T-helper 1 cell treated with Interleukin-12 subunit alpha and Interleukin-12 subunit beta and Interleukin-4 antibody, amounts not matched to agents 30 μg/mL and 1 μg/mL, for 36 hours (primary cell): ENCODE results near the gene CCR5AS.

Experiments
- H3K27ac Mint-ChIP-seq: one replicate; pipeline ENCODE4 v1.8.0; 2021; ENCODE audit warnings: mild to moderate bottlenecking, mixed read lengths
- H3K27me3 Mint-ChIP-seq: one replicate; pipeline ENCODE4 v1.8.0; 2021; ENCODE audit warnings: low read depth, mixed read lengths
- H3K36me3 Mint-ChIP-seq: one replicate; pipeline ENCODE4 v1.8.0; 2021; ENCODE audit warnings: low read depth, mixed read lengths
- H3K4me1 Mint-ChIP-seq: one replicate; pipeline ENCODE4 v1.8.0; 2021; ENCODE audit warnings: low read depth, mixed read lengths
- H3K4me3 Mint-ChIP-seq: one replicate; pipeline ENCODE4 v1.8.0; 2021; ENCODE audit warnings: mild to moderate bottlenecking, moderate library complexity, mixed read lengths
- H3K9me3 Mint-ChIP-seq: one replicate; pipeline ENCODE4 v1.8.0; 2021; ENCODE audit warnings: mixed read lengths

CCR5AS gene

DNA sequence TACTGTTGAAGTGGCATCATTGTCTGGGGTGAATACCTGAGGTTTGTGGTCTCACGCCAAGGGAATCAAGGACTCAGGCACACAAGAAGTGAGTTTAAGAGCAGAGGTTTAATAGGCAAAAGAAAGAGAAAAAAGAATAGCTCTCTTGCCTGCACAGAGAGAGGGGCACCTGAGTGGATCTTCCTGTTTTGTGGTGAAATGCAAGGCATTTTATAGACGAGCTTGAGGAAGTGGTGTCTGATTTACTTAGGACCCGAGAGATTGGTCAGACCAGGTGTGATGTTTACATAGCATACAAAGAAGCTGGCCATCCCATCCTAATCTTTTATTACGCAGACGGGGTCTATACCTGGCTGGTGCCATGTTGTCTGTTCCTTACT is 22.9 kb downstream of the CCR5AS start:
- peaks cover 3% of the 10 kb centered on the region for H3K9me3 Mint-ChIP-seq
- H3K36me3 Mint-ChIP-seq = peaks cover 5% of the 10 kb centered on the region
- no peak overlapping the region for H3K27ac Mint-ChIP-seq
- H3K27me3 Mint-ChIP-seq = peaks cover 6% of the 10 kb centered on the region
- H3K4me1 Mint-ChIP-seq = peaks cover 41% of the 10 kb centered on the region
- no peak overlapping the region for H3K4me3 Mint-ChIP-seq

DNA sequence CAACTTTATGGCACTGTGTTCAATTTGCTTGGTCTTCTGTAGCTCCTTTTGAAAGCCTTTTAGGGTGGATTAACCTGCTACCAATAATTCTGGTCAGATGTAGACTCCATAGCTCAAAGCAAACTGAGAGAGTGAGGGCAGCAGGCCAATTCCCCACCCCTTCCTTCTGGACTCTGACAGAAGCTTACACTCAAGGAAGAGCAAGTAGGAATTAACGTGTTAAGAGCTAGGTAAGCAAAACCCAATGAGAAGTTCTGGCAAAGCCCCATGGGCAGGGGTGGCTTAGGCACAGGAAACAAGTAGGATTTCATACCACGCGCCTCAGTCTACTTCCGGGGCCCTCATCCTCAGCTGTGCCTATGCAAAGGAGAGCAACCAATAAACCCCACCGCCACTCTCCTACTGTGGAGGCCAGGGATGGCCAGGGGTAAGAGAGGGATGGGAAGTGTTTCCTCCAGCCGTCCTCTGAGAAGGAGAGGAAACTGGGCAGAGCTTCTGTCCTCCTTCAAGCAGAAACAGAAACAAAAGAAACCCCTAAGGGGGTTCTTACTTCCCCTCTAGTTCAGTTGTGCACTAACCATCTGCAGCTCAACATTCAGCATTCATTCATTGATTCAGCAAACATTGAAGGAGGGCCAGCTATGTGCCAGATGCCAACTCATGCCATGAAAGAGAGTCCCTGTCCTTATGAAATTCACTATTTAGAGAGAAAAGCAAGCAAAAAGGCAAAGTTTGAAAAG is 23.5 kb downstream of the CCR5AS start:
- H3K27ac Mint-ChIP-seq = peak overlapping the region; percentile 12

DNA sequence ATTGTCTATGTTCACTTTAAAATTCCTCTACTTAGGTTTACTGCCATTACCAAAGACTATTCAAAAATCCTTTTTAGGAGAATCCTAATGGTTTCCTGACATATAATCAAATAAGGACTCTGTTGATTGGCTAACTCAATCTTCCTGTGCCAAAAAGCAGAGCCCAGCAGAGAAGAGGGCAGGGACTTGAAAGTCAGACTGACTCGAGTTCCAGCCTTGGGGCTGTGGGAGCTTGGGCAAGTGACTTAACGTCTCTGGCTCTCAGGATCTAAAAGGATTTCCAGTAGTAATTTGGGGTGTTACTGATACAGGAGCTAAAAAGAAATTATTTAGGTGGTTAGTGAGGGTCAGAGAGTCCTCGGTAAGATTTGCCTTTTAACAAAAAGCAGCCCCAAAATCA is 25.2 kb downstream of the CCR5AS start:
- Mint-ChIP-seq H3K27me3 (peaks cover 6% of the 10 kb centered on the region), H3K4me3 (no peak overlapping the region), H3K27ac (no peak overlapping the region), H3K4me1 (peaks cover 51% of the 10 kb centered on the region), H3K36me3 (peaks cover 10% of the 10 kb centered on the region), H3K9me3 (peaks cover under 1% of the 10 kb centered on the region)

More for the DNA sequence above, 23.5 kb downstream of the CCR5AS start:
- Mint-ChIP-seq H3K9me3 (peaks cover 3% of the 10 kb centered on the region), H3K27me3 (peaks cover 6% of the 10 kb centered on the region), H3K36me3 (peaks cover 5% of the 10 kb centered on the region), H3K4me1 (peaks cover 43% of the 10 kb centered on the region), H3K4me3 (no peak overlapping the region)

DNA sequence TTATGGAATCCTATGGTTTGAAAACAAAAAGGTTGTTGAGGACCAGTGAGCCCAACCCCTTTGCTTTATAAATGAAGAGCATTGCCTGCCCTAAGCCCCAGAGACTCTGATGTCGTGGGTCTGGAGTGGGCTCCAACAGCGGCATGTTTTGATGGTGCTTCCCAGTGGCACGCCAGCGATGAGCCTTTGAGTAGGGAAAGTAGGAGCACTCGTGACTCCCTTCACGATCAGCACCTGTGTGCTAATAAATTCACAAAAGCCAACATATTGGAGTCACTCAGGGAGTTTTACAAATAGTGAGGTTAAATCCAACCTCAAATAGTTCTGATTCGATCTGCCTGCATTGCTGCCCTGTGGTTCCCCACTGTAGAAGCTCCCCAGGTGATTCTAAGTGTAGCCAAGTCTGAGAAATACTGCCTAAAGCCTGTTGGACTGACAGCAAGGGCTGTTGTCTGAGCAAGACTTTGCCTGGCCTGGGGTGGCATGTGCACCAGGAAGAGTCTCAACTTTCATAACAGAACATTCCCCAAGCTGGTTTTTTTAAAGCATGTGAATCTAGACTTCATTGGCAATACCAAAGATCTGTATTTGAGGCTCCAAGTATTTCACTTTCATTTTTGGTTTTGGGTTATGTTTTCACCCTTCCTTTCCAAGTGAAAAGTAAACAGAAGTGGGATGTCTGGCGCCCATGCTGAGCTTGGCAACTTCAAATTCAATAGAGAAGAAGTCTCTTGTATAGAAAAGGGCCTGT is 26.2 kb downstream of the CCR5AS start:
- Mint-ChIP-seq H3K4me1 (peaks cover 51% of the 10 kb centered on the region), H3K27me3 (peaks cover 6% of the 10 kb centered on the region), H3K36me3 (peaks cover 11% of the 10 kb centered on the region), H3K9me3 (no peaks in the 10 kb centered on the region), H3K4me3 (peak overlapping the region; percentile 72), H3K27ac (peak overlapping the region; percentile 78)

DNA sequence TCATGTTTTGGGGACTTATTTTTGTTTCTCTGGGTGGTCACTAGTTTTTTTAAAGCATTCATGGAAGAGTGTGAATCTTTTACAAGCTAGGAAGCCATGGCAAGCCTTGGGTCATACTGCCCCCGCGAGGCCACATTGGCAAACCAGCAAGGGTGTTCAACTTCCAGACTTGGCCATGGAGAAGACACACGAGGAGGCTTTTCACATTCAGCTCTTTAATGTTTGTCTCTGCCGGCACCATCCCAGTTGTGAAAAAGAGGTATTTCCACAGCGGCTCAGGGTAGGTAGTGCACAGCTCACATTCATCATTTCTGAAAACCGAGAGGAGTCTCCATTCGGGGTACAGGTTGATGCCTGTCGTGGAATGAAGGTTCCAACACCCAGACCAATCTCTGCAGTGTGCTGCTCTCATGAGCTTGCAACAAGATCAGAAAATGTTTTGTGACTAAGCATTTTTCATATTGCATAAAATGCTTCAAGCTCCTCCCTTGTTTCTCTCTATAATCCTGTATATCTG is 28.4 kb downstream of the CCR5AS start:
- peak overlapping the region; percentile 27 for H3K27ac Mint-ChIP-seq
- peaks cover 21% of the 10 kb centered on the region for H3K36me3 Mint-ChIP-seq
- H3K4me1 Mint-ChIP-seq = peaks cover 57% of the 10 kb centered on the region
- H3K4me3 Mint-ChIP-seq = peak overlapping the region; percentile 34
- peaks cover 10% of the 10 kb centered on the region for H3K27me3 Mint-ChIP-seq
- no peaks in the 10 kb centered on the region for H3K9me3 Mint-ChIP-seq

DNA sequence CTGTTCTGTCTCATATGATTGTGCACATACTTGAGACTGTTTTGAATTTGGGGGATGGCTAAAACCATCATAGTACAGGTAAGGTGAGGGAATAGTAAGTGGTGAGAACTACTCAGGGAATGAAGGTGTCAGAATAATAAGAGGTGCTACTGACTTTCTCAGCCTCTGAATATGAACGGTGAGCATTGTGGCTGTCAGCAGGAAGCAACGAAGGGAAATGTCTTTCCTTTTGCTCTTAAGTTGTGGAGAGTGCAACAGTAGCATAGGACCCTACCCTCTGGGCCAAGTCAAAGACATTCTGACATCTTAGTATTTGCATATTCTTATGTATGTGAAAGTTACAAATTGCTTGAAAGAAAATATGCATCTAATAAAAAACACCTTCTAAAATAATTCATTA is 31.1 kb downstream of the CCR5AS start:
- H3K4me3 Mint-ChIP-seq = peak overlapping the region; percentile 58
- peak overlapping the region; percentile 64 for H3K27ac Mint-ChIP-seq
- peaks cover 65% of the 10 kb centered on the region for H3K4me1 Mint-ChIP-seq
- peaks cover 17% of the 10 kb centered on the region for H3K27me3 Mint-ChIP-seq
- no peaks in the 10 kb centered on the region for H3K9me3 Mint-ChIP-seq
- peaks cover 28% of the 10 kb centered on the region for H3K36me3 Mint-ChIP-seq

DNA sequence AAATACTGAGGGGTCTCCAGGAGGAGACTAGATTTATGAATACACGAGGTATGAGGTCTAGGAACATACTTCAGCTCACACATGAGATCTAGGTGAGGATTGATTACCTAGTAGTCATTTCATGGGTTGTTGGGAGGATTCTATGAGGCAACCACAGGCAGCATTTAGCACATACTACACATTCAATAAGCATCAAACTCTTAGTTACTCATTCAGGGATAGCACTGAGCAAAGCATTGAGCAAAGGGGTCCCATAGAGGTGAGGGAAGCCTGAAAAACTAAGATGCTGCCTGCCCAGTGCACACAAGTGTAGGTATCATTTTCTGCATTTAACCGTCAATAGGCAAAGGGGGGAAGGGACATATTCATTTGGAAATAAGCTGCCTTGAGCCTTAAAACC is 31.6 kb downstream of the CCR5AS start:
- peak overlapping the region; percentile 61 for H3K4me3 Mint-ChIP-seq
- peak overlapping the region; percentile 69 for H3K27ac Mint-ChIP-seq

DNA sequence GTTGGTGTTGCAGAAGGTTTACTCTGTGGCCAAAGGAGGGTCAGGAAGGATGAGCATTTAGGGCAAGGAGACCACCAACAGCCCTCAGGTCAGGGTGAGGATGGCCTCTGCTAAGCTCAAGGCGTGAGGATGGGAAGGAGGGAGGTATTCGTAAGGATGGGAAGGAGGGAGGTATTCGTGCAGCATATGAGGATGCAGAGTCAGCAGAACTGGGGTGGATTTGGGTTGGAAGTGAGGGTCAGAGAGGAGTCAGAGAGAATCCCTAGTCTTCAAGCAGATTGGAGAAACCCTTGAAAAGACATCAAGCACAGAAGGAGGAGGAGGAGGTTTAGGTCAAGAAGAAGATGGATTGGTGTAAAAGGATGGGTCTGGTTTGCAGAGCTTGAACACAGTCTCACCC is 32.1 kb downstream of the CCR5AS start:
- H3K36me3 Mint-ChIP-seq = peaks cover 26% of the 10 kb centered on the region
- no peaks in the 10 kb centered on the region for H3K9me3 Mint-ChIP-seq
- H3K27me3 Mint-ChIP-seq = peaks cover 17% of the 10 kb centered on the region
- peak overlapping the region; percentile 33 for H3K27ac Mint-ChIP-seq
- H3K4me3 Mint-ChIP-seq = peak overlapping the region; percentile 61
- peaks cover 65% of the 10 kb centered on the region for H3K4me1 Mint-ChIP-seq

More for the DNA sequence above, 31.6 kb downstream of the CCR5AS start:
- H3K36me3 Mint-ChIP-seq = peaks cover 26% of the 10 kb centered on the region
- H3K4me1 Mint-ChIP-seq = peaks cover 64% of the 10 kb centered on the region
- no peaks in the 10 kb centered on the region for H3K9me3 Mint-ChIP-seq
- peaks cover 17% of the 10 kb centered on the region for H3K27me3 Mint-ChIP-seq

DNA sequence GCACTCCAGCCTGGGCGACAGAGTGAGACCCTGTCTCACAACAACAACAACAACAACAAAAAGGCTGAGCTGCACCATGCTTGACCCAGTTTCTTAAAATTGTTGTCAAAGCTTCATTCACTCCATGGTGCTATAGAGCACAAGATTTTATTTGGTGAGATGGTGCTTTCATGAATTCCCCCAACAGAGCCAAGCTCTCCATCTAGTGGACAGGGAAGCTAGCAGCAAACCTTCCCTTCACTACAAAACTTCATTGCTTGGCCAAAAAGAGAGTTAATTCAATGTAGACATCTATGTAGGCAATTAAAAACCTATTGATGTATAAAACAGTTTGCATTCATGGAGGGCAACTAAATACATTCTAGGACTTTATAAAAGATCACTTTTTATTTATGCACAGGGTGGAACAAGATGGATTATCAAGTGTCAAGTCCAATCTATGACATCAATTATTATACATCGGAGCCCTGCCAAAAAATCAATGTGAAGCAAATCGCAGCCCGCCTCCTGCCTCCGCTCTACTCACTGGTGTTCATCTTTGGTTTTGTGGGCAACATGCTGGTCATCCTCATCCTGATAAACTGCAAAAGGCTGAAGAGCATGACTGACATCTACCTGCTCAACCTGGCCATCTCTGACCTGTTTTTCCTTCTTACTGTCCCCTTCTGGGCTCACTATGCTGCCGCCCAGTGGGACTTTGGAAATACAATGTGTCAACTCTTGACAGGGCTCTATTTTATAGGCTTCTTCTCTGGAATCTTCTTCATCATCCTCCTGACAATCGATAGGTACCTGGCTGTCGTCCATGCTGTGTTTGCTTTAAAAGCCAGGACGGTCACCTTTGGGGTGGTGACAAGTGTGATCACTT is 34.1 kb downstream of the CCR5AS start:
- Mint-ChIP-seq H3K9me3 (no peaks in the 10 kb centered on the region), H3K27ac (peak overlapping the region; percentile 60), H3K4me3 (peak overlapping the region; percentile 69), H3K4me1 (peaks cover 78% of the 10 kb centered on the region), H3K27me3 (peaks cover 17% of the 10 kb centered on the region), H3K36me3 (peaks cover 27% of the 10 kb centered on the region)

DNA sequence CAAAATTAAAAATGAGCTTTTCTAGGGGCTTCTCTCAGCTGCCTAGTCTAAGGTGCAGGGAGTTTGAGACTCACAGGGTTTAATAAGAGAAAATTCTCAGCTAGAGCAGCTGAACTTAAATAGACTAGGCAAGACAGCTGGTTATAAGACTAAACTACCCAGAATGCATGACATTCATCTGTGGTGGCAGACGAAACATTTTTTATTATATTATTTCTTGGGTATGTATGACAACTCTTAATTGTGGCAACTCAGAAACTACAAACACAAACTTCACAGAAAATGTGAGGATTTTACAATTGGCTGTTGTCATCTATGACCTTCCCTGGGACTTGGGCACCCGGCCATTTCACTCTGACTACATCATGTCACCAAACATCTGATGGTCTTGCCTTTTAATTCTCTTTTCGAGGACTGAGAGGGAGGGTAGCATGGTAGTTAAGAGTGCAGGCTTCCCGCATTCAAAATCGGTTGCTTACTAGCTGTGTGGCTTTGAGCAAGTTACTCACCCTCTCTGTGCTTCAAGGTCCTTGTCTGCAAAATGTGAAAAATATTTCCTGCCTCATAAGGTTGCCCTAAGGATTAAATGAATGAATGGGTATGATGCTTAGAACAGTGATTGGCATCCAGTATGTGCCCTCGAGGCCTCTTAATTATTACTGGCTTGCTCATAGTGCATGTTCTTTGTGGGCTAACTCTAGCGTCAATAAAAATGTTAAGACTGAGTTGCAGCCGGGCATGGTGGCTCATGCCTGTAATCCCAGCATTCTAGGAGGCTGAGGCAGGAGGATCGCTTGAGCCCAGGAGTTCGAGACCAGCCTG is 35.1 kb downstream of the CCR5AS start:
- Mint-ChIP-seq H3K36me3 (peaks cover 27% of the 10 kb centered on the region), H3K4me1 (peaks cover 74% of the 10 kb centered on the region), H3K27ac (peak overlapping the region; percentile 91), H3K4me3 (peak overlapping the region; percentile 72), H3K9me3 (no peaks in the 10 kb centered on the region), H3K27me3 (peaks cover 17% of the 10 kb centered on the region)

DNA sequence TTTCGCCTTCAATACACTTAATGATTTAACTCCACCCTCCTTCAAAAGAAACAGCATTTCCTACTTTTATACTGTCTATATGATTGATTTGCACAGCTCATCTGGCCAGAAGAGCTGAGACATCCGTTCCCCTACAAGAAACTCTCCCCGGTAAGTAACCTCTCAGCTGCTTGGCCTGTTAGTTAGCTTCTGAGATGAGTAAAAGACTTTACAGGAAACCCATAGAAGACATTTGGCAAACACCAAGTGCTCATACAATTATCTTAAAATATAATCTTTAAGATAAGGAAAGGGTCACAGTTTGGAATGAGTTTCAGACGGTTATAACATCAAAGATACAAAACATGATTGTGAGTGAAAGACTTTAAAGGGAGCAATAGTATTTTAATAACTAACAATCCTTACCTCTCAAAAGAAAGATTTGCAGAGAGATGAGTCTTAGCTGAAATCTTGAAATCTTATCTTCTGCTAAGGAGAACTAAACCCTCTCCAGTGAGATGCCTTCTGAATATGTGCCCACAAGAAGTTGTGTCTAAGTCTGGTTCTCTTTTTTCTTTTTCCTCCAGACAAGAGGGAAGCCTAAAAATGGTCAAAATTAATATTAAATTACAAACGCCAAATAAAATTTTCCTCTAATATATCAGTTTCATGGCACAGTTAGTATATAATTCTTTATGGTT is 35.9 kb downstream of the CCR5AS start, which contains the start of gene CCR5:
CCR5 (plus strand) TSS at position 108 of the 680 bp plus-strand sequence. CDS start 1,957 bp downstream, outside the sequence.
- peak within 1 kb of the TSS; percentile 91 for H3K27ac Mint-ChIP-seq
- peak within 1 kb of the TSS; percentile 72 for H3K4me3 Mint-ChIP-seq
- peaks cover 30% of the 10 kb centered on the region for H3K36me3 Mint-ChIP-seq
- peaks cover 77% of the 10 kb centered on the region for H3K4me1 Mint-ChIP-seq
- H3K9me3 Mint-ChIP-seq = no peaks in the 10 kb centered on the region
- peaks cover 17% of the 10 kb centered on the region for H3K27me3 Mint-ChIP-seq

DNA sequence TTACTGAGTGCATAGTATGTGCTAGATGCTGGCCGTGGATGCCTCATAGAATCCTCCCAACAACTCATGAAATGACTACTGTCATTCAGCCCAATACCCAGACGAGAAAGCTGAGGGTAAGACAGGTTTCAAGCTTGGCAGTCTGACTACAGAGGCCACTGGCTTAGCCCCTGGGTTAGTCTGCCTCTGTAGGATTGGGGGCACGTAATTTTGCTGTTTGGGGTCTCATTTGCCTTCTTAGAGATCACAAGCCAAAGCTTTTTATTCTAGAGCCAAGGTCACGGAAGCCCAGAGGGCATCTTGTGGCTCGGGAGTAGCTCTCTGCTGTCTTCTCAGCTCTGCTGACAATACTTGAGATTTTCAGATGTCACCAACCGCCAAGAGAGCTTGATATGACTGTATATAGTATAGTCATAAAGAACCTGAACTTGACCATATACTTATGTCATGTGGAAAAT is 37.2 kb downstream of the CCR5AS start:
- H3K4me3 Mint-ChIP-seq = peak overlapping the region; percentile 70
- H3K4me1 Mint-ChIP-seq = peaks cover 73% of the 10 kb centered on the region
- H3K27me3 Mint-ChIP-seq = peaks cover 17% of the 10 kb centered on the region
- peaks cover 26% of the 10 kb centered on the region for H3K36me3 Mint-ChIP-seq
- H3K9me3 Mint-ChIP-seq = no peaks in the 10 kb centered on the region
- peak overlapping the region; percentile 91 for H3K27ac Mint-ChIP-seq

DNA sequence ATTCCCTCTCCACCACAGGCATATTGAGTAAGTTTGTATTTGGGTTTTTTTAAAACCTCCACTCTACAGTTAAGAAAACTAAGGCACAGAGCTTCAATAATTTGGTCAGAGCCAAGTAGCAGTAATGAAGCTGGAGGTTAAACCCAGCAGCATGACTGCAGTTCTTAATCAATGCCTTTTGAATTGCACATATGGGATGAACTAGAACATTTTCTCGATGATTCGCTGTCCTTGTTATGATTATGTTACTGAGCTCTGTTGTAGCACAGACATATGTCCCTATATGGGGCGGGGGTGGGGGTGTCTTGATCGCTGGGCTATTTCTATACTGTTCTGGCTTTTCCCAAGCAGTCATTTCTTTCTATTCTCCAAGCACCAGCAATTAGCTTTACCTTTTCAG is 37.7 kb downstream of the CCR5AS start:
- Mint-ChIP-seq H3K9me3 (no peaks in the 10 kb centered on the region), H3K4me1 (peaks cover 69% of the 10 kb centered on the region), H3K36me3 (peaks cover 21% of the 10 kb centered on the region), H3K4me3 (peak overlapping the region; percentile 70), H3K27ac (peak overlapping the region; percentile 91), H3K27me3 (peaks cover 13% of the 10 kb centered on the region)
